ENCODE data around the gene PIGM.
A peak's percentile ranks its signal among the peaks of the same experiment; 100 is the strongest.
"Not testable (repeated sequence)": the region's sequence is repeated elsewhere in the genome, so short reads cannot be mapped to it uniquely, and the experiment has no call there.

The PIGM gene

GRCh38 chr1:160061369-160062229 is 29.8 kb upstream of the PIGM start:
- no peak for DNase-seq (ENCODE audit: low spot score)

- DNase-seq (ENCODE audit: low spot score), result no peak
These were observed 26.3 kb upstream of the PIGM start for GRCh38 chr1:160058087-160058486.

- no peak for DNase-seq (ENCODE audit: low spot score)
These were observed 24.9 kb upstream of the PIGM start for GRCh38 chr1:160056648-160057169.

- no peak for DNase-seq (ENCODE audit: low spot score)
These were observed 22.0 kb upstream of the PIGM start for GRCh38 chr1:160053548-160054365.

GRCh38 chr1:160052936-160053335 is 21.1 kb upstream of the PIGM start:
- no peak for DNase-seq (ENCODE audit: low spot score)

- no peak for DNase-seq (ENCODE audit: low spot score)
These were observed 18.8 kb upstream of the PIGM start for GRCh38 chr1:160050619-160051018.

- not testable (repeated sequence) for DNase-seq (ENCODE audit: low spot score)
These were observed 18.4 kb upstream of the PIGM start for GRCh38 chr1:160050182-160050581.

- DNase-seq (ENCODE audit: low spot score), result no peak
These were observed 17.3 kb upstream of the PIGM start for GRCh38 chr1:160049101-160049500.

GRCh38 chr1:160048335-160048734 is 16.5 kb upstream of the PIGM start:
- DNase-seq (ENCODE audit: low spot score), result no peak

- DNase-seq (ENCODE audit: low spot score), result peak; percentile 26
These were observed 15.6 kb upstream of the PIGM start for GRCh38 chr1:160047111-160047991.

GRCh38 chr1:160046494-160047110 is 14.8 kb upstream of the PIGM start:
- DNase-seq (ENCODE audit: low spot score), result peak; percentile 70

- DNase-seq (ENCODE audit: low spot score), result no peak
These were observed 13.9 kb upstream of the PIGM start for GRCh38 chr1:160045653-160046052.

- no peak for DNase-seq (ENCODE audit: low spot score)
These were observed 11.8 kb upstream of the PIGM start for GRCh38 chr1:160043543-160043942.

- DNase-seq (ENCODE audit: low spot score), result no peak
These were observed 8.7 kb upstream of the PIGM start for GRCh38 chr1:160040476-160040875.

- DNase-seq (ENCODE audit: low spot score), result no peak
These were observed 503 bp upstream of the PIGM start for GRCh38 chr1:160032165-160032820.

- DNase-seq (ENCODE audit: low spot score), result no peak
These were observed 979 bp downstream of the PIGM start for GRCh38 chr1:160030657-160031364.

- DNase-seq (ENCODE audit: low spot score), result no peak
These were observed 3.4 kb downstream of the PIGM start for GRCh38 chr1:160028426-160028825.

- DNase-seq (ENCODE audit: low spot score), result no peak
These were observed 6.5 kb downstream of the PIGM start for GRCh38 chr1:160025314-160025713.

- DNase-seq (ENCODE audit: low spot score), result no peak
These were observed 7.4 kb downstream of the PIGM start for GRCh38 chr1:160024195-160024905.
